GM19351 (cell line): ENCODE measurements around the gene RABEP2.

Source experiments
- ATAC-seq: cut with Tn5 transposase; IDR thresholded peaks from one replicate; pipeline ENCODE4 v1.9.1; 2021; ENCODE audit warnings: mild to moderate bottlenecking, moderate library complexity; ENCODE audit not compliant: unreplicated experiment

Gene RABEP2

DNA sequence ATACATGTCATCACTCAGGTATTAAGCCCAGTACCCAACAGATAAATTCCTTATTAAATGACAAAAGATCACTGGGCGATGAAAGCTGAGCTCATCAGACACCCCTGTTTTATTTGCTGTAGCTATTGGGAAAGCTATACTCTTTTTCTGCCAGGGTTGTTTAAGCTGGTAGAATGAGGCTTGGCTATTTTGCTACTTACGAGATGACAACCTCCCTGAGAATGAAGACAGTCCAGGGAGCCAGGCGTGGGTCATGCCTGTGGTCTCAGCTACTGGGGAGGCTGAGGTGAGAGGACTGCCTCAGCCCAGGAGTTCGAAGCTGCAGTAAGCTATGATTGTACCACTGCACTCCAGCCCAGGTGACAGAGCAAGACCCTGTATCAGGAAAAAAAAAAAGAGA is 65.7 kb downstream of the RABEP2 start:
- no peak for ATAC-seq

DNA sequence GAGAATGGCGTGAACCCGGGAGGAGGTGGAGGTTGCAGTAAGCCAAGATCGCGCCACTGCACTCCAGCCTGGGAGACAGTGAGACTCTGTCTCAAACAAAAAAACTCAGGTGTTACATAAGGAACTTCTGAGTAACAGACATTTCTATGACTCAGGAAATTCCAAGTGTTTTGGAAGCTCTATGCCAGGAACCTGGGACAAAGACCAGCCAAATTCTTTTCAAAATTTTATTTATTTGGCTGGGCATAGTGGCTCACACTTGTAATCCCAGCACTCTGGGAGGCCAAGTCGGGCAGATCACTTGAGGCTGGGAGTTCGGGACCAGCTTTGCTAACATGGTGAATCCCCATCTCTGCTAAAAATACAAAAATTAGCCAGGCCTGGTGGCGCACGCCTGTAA is 66.6 kb downstream of the RABEP2 start:
- no peak for ATAC-seq
